ENCODE measurements around the gene ELAVL2. TPM values are rescaled to one million over a fixed set of nuclear protein-coding genes. Genes with fewer than 3 reads are reported as not detected.

Gene ELAVL2
- total RNA-seq, 5 donors from 2014 or later (not counting 1 experiment from before 2014, with no cell fraction given), result 0.79 TPM; not detected in 4

- Mint-ChIP-seq H3K27ac (no peak overlapping the region), H3K4me1 (no peaks in the 10 kb centered on the region), H3K4me3 (no peak overlapping the region), H3K9me3 (peaks cover 9 to 22% (median 16%) of the 10 kb centered on the region in 3 donors), H3K36me3 (no peaks in the 10 kb centered on the region), H3K27me3 (no peaks in the 10 kb centered on the region)
- 80% methylated on average over 5 of the region's 5 CpGs for WGBS (ENCODE audit: insufficient coverage)
- no peak overlapping the region for H3K27ac ChIP-seq (ENCODE audit: low read length)
- H3K4me1 ChIP-seq (ENCODE audit: control insufficient read depth in 1 of 2, extremely low read depth in 1 of 2, insufficient read depth in 2 of 2, low read length in 2 of 2), result no peaks in the 10 kb centered on the region
- ATAC-seq (replicated peaks in 1 of 4), result no peak
- H3K27me3 ChIP-seq (replicated peaks in 1 of 2; ENCODE audit: control insufficient read depth in 2 of 2, extremely low read depth in 1 of 2, insufficient read depth in 2 of 2, low read length in 1 of 2), result no peaks in the 10 kb centered on the region
- H3K9me3 ChIP-seq, result no peaks in the 10 kb centered on the region
- CTCF ChIA-PET, result no interaction called here
- POLR2A ChIA-PET, result interaction anchor here (0.5 to 0.6 kb wide), 2 partner anchors 442 to 751 kb away, joined by 3 to 5 read pairs; no protein-coding TSS in a partner anchor
- H3K4me3 ChIP-seq (ENCODE audit: control insufficient read depth in 1 of 2, extremely low read depth in 1 of 2, low read length in 1 of 2), result no peak overlapping the region
- no peaks in the 10 kb centered on the region for H3K36me3 ChIP-seq (ENCODE audit: control insufficient read depth in 2 of 2, extremely low read depth in 1 of 2, insufficient read depth in 1 of 2, low read length in 1 of 2)
- no peak for DNase-seq
Observed at GRCh38 chr9:23736293-23736692, 89.7 kb downstream of the ELAVL2 start.

DNA sequence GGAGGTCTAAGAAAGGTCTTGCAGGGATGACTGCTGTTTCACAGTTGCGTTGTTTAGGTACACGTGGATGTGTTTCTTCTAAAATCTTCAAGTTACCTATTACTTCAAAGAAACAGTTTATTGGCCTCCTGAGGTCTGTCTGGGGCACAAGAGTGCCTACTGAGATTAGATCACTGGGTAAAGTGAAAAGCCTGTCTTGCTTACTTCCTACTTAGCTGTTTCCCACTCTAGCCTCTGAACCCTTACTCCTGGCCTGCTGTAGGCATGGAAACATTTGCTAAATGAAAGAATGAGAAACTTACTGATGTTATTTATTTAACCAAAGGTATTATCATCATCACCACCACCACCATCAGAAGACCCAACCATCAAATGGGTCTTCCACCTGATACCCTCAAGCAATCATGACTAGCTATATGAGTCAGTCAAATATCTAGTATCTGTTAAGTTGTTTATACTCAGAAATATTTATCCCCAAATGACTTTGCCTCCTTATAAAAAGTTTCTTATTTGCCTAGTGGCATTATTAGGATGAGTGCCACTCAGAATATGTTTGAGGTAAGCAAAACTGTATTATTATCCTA is 92.5 kb downstream of the ELAVL2 start:
- Mint-ChIP-seq H3K27me3 (no peaks in the 10 kb centered on the region), H3K27ac (no peak overlapping the region), H3K9me3 (peaks cover 10 to 17% (median 16%) of the 10 kb centered on the region in 3 donors), H3K4me1 (no peaks in the 10 kb centered on the region), H3K36me3 (no peaks in the 10 kb centered on the region), H3K4me3 (no peak overlapping the region)
- Histone ChIP-seq H3K4me1 (ENCODE audit: control insufficient read depth in 1 of 2, extremely low read depth in 1 of 2, insufficient read depth in 2 of 2, low read length in 2 of 2) (no peaks in the 10 kb centered on the region), H3K9me3 (no peaks in the 10 kb centered on the region), H3K27ac (ENCODE audit: low read length) (no peak overlapping the region), H3K4me3 (ENCODE audit: control insufficient read depth in 1 of 2, extremely low read depth in 1 of 2, low read length in 1 of 2) (no peak overlapping the region), H3K36me3 (ENCODE audit: control insufficient read depth in 2 of 2, extremely low read depth in 1 of 2, insufficient read depth in 1 of 2, low read length in 1 of 2) (no peaks in the 10 kb centered on the region), H3K27me3 (replicated peaks in 1 of 2; ENCODE audit: control insufficient read depth in 2 of 2, extremely low read depth in 1 of 2, insufficient read depth in 2 of 2, low read length in 1 of 2) (no peaks in the 10 kb centered on the region)
- POLR2A ChIA-PET, result no interaction called here
- ATAC-seq (replicated peaks in 1 of 4) (no peak), DNase-seq (no peak)
- CTCF ChIA-PET, result no interaction called here
- WGBS (ENCODE audit: insufficient coverage), result no CpG with 5 or more reads among the region's 2 CpGs

DNA sequence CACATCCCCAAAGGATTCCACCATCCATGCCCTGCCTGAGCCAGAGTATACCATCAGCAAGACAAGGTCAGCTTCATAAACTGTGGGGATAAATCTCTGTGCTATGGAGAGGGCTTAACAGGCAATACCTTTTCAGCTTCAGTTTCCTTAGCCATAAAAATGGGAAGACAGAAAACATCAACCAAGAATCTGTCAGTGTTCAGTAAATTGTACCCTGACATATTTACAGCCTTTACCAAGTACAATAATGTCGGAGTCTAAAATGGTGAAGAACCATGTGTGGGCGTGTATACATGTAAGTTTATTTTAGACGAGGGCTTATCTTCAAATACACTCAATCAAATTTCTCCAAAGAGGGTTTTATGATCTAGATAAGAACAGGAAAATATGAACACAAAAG is 94.7 kb downstream of the ELAVL2 start:
- Histone ChIP-seq H3K9me3 (no peaks in the 10 kb centered on the region), H3K4me1 (ENCODE audit: control insufficient read depth in 1 of 2, extremely low read depth in 1 of 2, insufficient read depth in 2 of 2, low read length in 2 of 2) (no peaks in the 10 kb centered on the region), H3K27ac (ENCODE audit: low read length) (no peak overlapping the region), H3K27me3 (replicated peaks in 1 of 2; ENCODE audit: control insufficient read depth in 2 of 2, extremely low read depth in 1 of 2, insufficient read depth in 2 of 2, low read length in 1 of 2) (no peaks in the 10 kb centered on the region), H3K36me3 (ENCODE audit: control insufficient read depth in 2 of 2, extremely low read depth in 1 of 2, insufficient read depth in 1 of 2, low read length in 1 of 2) (no peaks in the 10 kb centered on the region), H3K4me3 (ENCODE audit: control insufficient read depth in 1 of 2, extremely low read depth in 1 of 2, low read length in 1 of 2) (no peak overlapping the region)
- ChIA-PET POLR2A (no interaction called here), CTCF (no interaction called here)
- no CpG with 5 or more reads among the region's 3 CpGs for WGBS (ENCODE audit: insufficient coverage)
- Mint-ChIP-seq H3K27ac (no peak overlapping the region), H3K36me3 (no peaks in the 10 kb centered on the region), H3K27me3 (no peaks in the 10 kb centered on the region), H3K4me3 (no peak overlapping the region), H3K9me3 (peaks cover 10 to 16% (median 10%) of the 10 kb centered on the region in 3 donors), H3K4me1 (no peaks in the 10 kb centered on the region)
- ATAC-seq (replicated peaks in 1 of 4) (no peak), DNase-seq (no peak)

- Histone ChIP-seq H3K36me3 (ENCODE audit: control insufficient read depth in 2 of 2, extremely low read depth in 1 of 2, insufficient read depth in 1 of 2, low read length in 1 of 2) (no peaks in the 10 kb centered on the region), H3K9me3 (no peaks in the 10 kb centered on the region), H3K4me1 (ENCODE audit: control insufficient read depth in 1 of 2, extremely low read depth in 1 of 2, insufficient read depth in 2 of 2, low read length in 2 of 2) (no peaks in the 10 kb centered on the region), H3K4me3 (ENCODE audit: control insufficient read depth in 1 of 2, extremely low read depth in 1 of 2, low read length in 1 of 2) (no peak overlapping the region), H3K27ac (ENCODE audit: low read length) (no peak overlapping the region), H3K27me3 (replicated peaks in 1 of 2; ENCODE audit: control insufficient read depth in 2 of 2, extremely low read depth in 1 of 2, insufficient read depth in 2 of 2, low read length in 1 of 2) (no peaks in the 10 kb centered on the region)
- ATAC-seq (replicated peaks in 1 of 4), result no peak
- no peak overlapping the region for H3K27ac Mint-ChIP-seq
- no peaks in the 10 kb centered on the region for H3K36me3 Mint-ChIP-seq
- no peak overlapping the region for H3K4me3 Mint-ChIP-seq
- H3K4me1 Mint-ChIP-seq, result no peaks in the 10 kb centered on the region
- no peak for DNase-seq
- CTCF ChIA-PET, result no interaction called here
- no CpG with 5 or more reads among the region's 2 CpGs for WGBS (ENCODE audit: insufficient coverage)
- POLR2A ChIA-PET, result no interaction called here
- no peaks in the 10 kb centered on the region for H3K27me3 Mint-ChIP-seq
- peaks cover 8 to 16% (median 10%) of the 10 kb centered on the region in 3 donors for H3K9me3 Mint-ChIP-seq
Observed at GRCh38 chr9:23730364-23730763, 95.7 kb downstream of the ELAVL2 start.

DNA sequence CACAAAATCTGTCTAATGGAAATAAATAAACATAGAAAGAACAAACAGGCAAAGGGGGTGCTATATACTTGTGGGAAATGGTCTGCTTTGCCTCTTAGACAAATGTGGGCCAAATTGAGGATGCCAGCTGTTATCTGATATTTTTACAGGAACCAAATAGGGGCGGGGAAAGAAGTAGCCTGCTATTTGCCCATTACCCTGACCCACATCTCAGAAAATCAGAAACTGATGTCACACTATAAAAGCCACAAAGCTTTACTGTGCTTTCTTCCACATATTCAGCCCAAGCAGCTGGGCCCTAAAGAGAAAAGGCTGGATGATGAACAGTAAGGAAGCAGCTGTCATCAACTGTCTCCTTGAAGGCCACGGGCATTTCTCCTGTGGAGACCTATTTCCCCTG is 97.3 kb downstream of the ELAVL2 start:
- Mint-ChIP-seq H3K27ac (no peak overlapping the region), H3K9me3 (peaks cover 10 to 16% (median 11%) of the 10 kb centered on the region in 3 donors), H3K27me3 (no peaks in the 10 kb centered on the region), H3K36me3 (no peaks in the 10 kb centered on the region), H3K4me1 (no peaks in the 10 kb centered on the region), H3K4me3 (no peak overlapping the region)
- POLR2A ChIA-PET, result no interaction called here
- CTCF ChIA-PET, result no interaction called here
- no peak for ATAC-seq (replicated peaks in 1 of 4)
- no peaks in the 10 kb centered on the region for H3K27me3 ChIP-seq (replicated peaks in 1 of 2; ENCODE audit: control insufficient read depth in 2 of 2, extremely low read depth in 1 of 2, insufficient read depth in 2 of 2, low read length in 1 of 2)
- H3K4me3 ChIP-seq (ENCODE audit: control insufficient read depth in 1 of 2, extremely low read depth in 1 of 2, low read length in 1 of 2), result no peak overlapping the region
- no peak overlapping the region for H3K27ac ChIP-seq (ENCODE audit: low read length)
- H3K9me3 ChIP-seq, result no peaks in the 10 kb centered on the region
- WGBS (ENCODE audit: insufficient coverage), result 83% methylated on average over 1 of the region's 2 CpGs
- no peak for DNase-seq
- H3K36me3 ChIP-seq (ENCODE audit: control insufficient read depth in 2 of 2, extremely low read depth in 1 of 2, insufficient read depth in 1 of 2, low read length in 1 of 2), result no peaks in the 10 kb centered on the region
- no peaks in the 10 kb centered on the region for H3K4me1 ChIP-seq (ENCODE audit: control insufficient read depth in 1 of 2, extremely low read depth in 1 of 2, insufficient read depth in 2 of 2, low read length in 2 of 2)

GRCh38 chr9:23725279-23725946 is 100.6 kb downstream of the ELAVL2 start:
- Mint-ChIP-seq H3K4me1 (no peaks in the 10 kb centered on the region), H3K4me3 (no peak overlapping the region), H3K36me3 (no peaks in the 10 kb centered on the region), H3K27me3 (no peaks in the 10 kb centered on the region), H3K27ac (no peak overlapping the region), H3K9me3 (peaks cover 4 to 18% (median 10%) of the 10 kb centered on the region in 3 donors)
- H3K27me3 ChIP-seq (replicated peaks in 1 of 2; ENCODE audit: control insufficient read depth in 2 of 2, extremely low read depth in 1 of 2, insufficient read depth in 2 of 2, low read length in 1 of 2), result no peaks in the 10 kb centered on the region
- ATAC-seq (replicated peaks in 1 of 4) (no peak), DNase-seq (no peak)
- WGBS (ENCODE audit: insufficient coverage), result 74% methylated on average over 3 of the region's 6 CpGs
- H3K4me1 ChIP-seq (ENCODE audit: control insufficient read depth in 1 of 2, extremely low read depth in 1 of 2, insufficient read depth in 2 of 2, low read length in 2 of 2), result no peaks in the 10 kb centered on the region
- H3K9me3 ChIP-seq, result no peaks in the 10 kb centered on the region
- H3K36me3 ChIP-seq (ENCODE audit: control insufficient read depth in 2 of 2, extremely low read depth in 1 of 2, insufficient read depth in 1 of 2, low read length in 1 of 2), result no peaks in the 10 kb centered on the region
- H3K27ac ChIP-seq (ENCODE audit: low read length), result no peak overlapping the region
- CTCF ChIA-PET, result interaction anchor here in 1 of 2 donors (0.6 kb wide), 1 partner anchor 254 kb away, joined by 3 read pairs; no protein-coding TSS in a partner anchor
- POLR2A ChIA-PET, result no interaction called here
- H3K4me3 ChIP-seq (ENCODE audit: control insufficient read depth in 1 of 2, extremely low read depth in 1 of 2, low read length in 1 of 2), result no peak overlapping the region

Measured in T-cell (primary cell).